Measurements from ENCODE around the gene GALNT11. TPM values are rescaled to one million over a fixed set of nuclear protein-coding genes. Genes with fewer than 3 reads are reported as not detected.

Gene GALNT11
- total RNA-seq, 1 experiment from 2014 or later: 24.1 TPM

- Histone ChIP-seq H3K79me1 (ENCODE audit: insufficient read depth, low read depth, low read length, poor library complexity, severe bottlenecking) (no peaks in the 10 kb centered on the region), H4K20me1 (ENCODE audit: control insufficient read depth, insufficient read depth, insufficient read length) (no peaks in the 10 kb centered on the region), H4K8ac (replicated peaks; ENCODE audit: insufficient read length, low read depth, low read length) (no peak overlapping the region), H3K9ac (ENCODE audit: extremely low read depth, insufficient read length, low read length) (no peak overlapping the region), H2AK5ac (ENCODE audit: insufficient read length, low read length) (no peak overlapping the region), H3K23me2 (ENCODE audit: insufficient read length, low read depth, low read length, poor library complexity, severe bottlenecking) (no peaks in the 10 kb centered on the region), H2BK120ac (ENCODE audit: low read depth, low read length, poor library complexity, severe bottlenecking) (no peak overlapping the region), H2BK20ac (ENCODE audit: low read depth, low read length, poor library complexity, severe bottlenecking) (no peak overlapping the region), H3K56ac (ENCODE audit: insufficient read length, low read depth, low read length) (no peak overlapping the region), H3K4ac (ENCODE audit: low read depth, low read length) (no peak overlapping the region), H2BK15ac (ENCODE audit: low read depth, low read length) (no peak overlapping the region), H3T11ph (ENCODE audit: low read length) (no peak overlapping the region), H3K4me2 (ENCODE audit: insufficient read depth, insufficient read length, low read length) (no peak overlapping the region), H3K9me3 (ENCODE audit: control insufficient read depth, low read depth, low read length) (no peaks in the 10 kb centered on the region), H3K14ac (ENCODE audit: insufficient read depth, low read length) (no peak overlapping the region), H4K5ac (ENCODE audit: insufficient read length, low read depth, low read length) (no peak overlapping the region), H4K91ac (ENCODE audit: insufficient read length, low read depth, low read length) (no peak overlapping the region), H2AFZ (ENCODE audit: low read length) (no peak overlapping the region), H3K4me1 (ENCODE audit: insufficient read depth, low read length) (no peaks in the 10 kb centered on the region), H2BK5ac (ENCODE audit: insufficient read length, low read length) (no peak overlapping the region), H3K18ac (ENCODE audit: insufficient read length, low read depth, low read length) (no peak overlapping the region), H3K23ac (ENCODE audit: insufficient read length, low read depth, low read length) (no peak overlapping the region), H3K79me2 (ENCODE audit: insufficient read depth, low read length) (no peaks in the 10 kb centered on the region), H3K27me3 (ENCODE audit: insufficient read depth, low read length) (no peaks in the 10 kb centered on the region), H2BK12ac (ENCODE audit: insufficient read length, low read depth, low read length) (no peak overlapping the region), H3K27ac (ENCODE audit: insufficient read length, low read depth, low read length) (no peak overlapping the region)
- no peak for DNase-seq
- H3K4me3 Mint-ChIP-seq: no peak overlapping the region
- H3K9me3 Mint-ChIP-seq: no peaks in the 10 kb centered on the region
- WGBS (ENCODE audit: extremely low coverage, insufficient read length, low lambda C conversion rate): no CpG with 5 or more reads among the region's 4 CpGs
- H3K27me3 Mint-ChIP-seq (ENCODE audit: low read depth): no peaks in the 10 kb centered on the region
- TF ChIP-seq CTCF (conservative IDR thresholded peaks at IDR 0.05): no peak
- H3K4me1 Mint-ChIP-seq: no peaks in the 10 kb centered on the region; a peak in 1 of 4 replicates
- no peak overlapping the region for H3K27ac Mint-ChIP-seq
- H3K36me3 Mint-ChIP-seq (ENCODE audit: insufficient read depth in 1 of 3, low read depth in 3 of 3): peaks cover 2 to 10% (median 8%) of the 10 kb centered on the region in 3 experiments; a peak in 5 of 7 replicates
These were observed 71.9 kb downstream of the GALNT11 start for GRCh38 chr7:152097330-152097729.
